ENCODE measurements around the gene PIF1. TPM values are rescaled to one million over a fixed set of nuclear protein-coding genes. Genes with fewer than 3 reads are reported as not detected.

Gene PIF1
- polyA plus RNA-seq, 3 donors = 0.13 to 0.43 TPM; not detected in 1

GRCh38 chr15:64845831-64846595 lies 20.6 kb upstream of the PIF1 start:
- Histone ChIP-seq H3K4me1 (ENCODE audit: control insufficient read depth in 1 of 2, insufficient read depth in 2 of 2, low read length in 2 of 2) (peaks cover 71 to 82% of the 10 kb centered on the region in 2 donors), H3K36me3 (replicated peaks in 1 of 2; ENCODE audit: control insufficient read depth in 1 of 2, insufficient read depth in 2 of 2, low read length in 2 of 2) (peaks cover 38 to 50% of the 10 kb centered on the region in 2 donors), H2AFZ (ENCODE audit: insufficient read depth, low read depth, low read length, poor library complexity, severe bottlenecking) (no peak overlapping the region), H3K27ac (ENCODE audit: low read depth in 1 of 2, low read length in 2 of 2) (peak overlapping the region; percentile 86 to 87), H3K27me3 (ENCODE audit: control insufficient read depth in 2 of 2, insufficient read depth in 2 of 2, low read length in 2 of 2) (no peaks in the 10 kb centered on the region), H3K4me2 (replicated peaks; ENCODE audit: extremely low read depth, low read length, poor library complexity, severe bottlenecking) (peak overlapping the region; percentile 99), H3K4me3 (replicated peaks in 1 of 3; ENCODE audit: low read depth in 2 of 3, low read length in 3 of 3) (peak overlapping the region; percentile 80 to 100 (median 96)), H3K9me3 (replicated peaks in 1 of 2; ENCODE audit: control insufficient read depth in 1 of 2, insufficient read depth in 1 of 2, low read length in 2 of 2) (no peaks in the 10 kb centered on the region), H4K20me1 (ENCODE audit: insufficient read depth, low read length) (peaks cover 93% of the 10 kb centered on the region), H3K79me2 (ENCODE audit: insufficient read depth, low read length) (peaks cover 95% of the 10 kb centered on the region), H3K9ac (ENCODE audit: insufficient read depth, low read length, poor library complexity, severe bottlenecking) (peak overlapping the region; percentile 91)
- Mint-ChIP-seq H3K27me3 (ENCODE audit: low read depth in 3 of 3) (peaks cover 0 to 3% (median 0%) of the 10 kb centered on the region in 3 donors), H3K4me1 (peaks cover 73% of the 10 kb centered on the region), H3K4me3 (peak overlapping the region; percentile 100), H3K36me3 (peaks cover 39 to 68% of the 10 kb centered on the region in 2 donors), H3K9me3 (no peaks in the 10 kb centered on the region), H3K27ac (peak overlapping the region; percentile 95 to 98 (median 96))
- WGBS (ENCODE audit: insufficient coverage) = 0% methylated on average over 1 of the region's 13 CpGs
- no peak for TF ChIP-seq CTCF (IDR thresholded peaks at IDR 0.05)
- DNase-seq = peak in 2 of 3 donors; percentile 43 to 52
- intact Hi-C loops (cut with micrococcal nuclease) = loop anchor here (2.0 to 10.0 kb wide), 3 partner anchors 49 to 139 kb away; partner anchors contain the start of gene SPG21 (in 1 of the 2)

GRCh38 chr15:64845183-64845611 lies 19.8 kb upstream of the PIF1 start:
- Mint-ChIP-seq H3K4me1 (peaks cover 73% of the 10 kb centered on the region), H3K4me3 (peak overlapping the region; percentile 100), H3K27ac (peak overlapping the region; percentile 95 to 98 (median 96)), H3K36me3 (peaks cover 34 to 60% of the 10 kb centered on the region in 2 donors), H3K27me3 (ENCODE audit: low read depth in 3 of 3) (peaks cover 0 to 3% (median 0%) of the 10 kb centered on the region in 3 donors), H3K9me3 (no peaks in the 10 kb centered on the region)
- Histone ChIP-seq H3K4me1 (ENCODE audit: control insufficient read depth in 1 of 2, insufficient read depth in 2 of 2, low read length in 2 of 2) (peaks cover 70 to 82% of the 10 kb centered on the region in 2 donors), H2AFZ (ENCODE audit: insufficient read depth, low read depth, low read length, poor library complexity, severe bottlenecking) (no peak overlapping the region), H3K4me2 (replicated peaks; ENCODE audit: extremely low read depth, low read length, poor library complexity, severe bottlenecking) (peak overlapping the region; percentile 99), H3K9ac (ENCODE audit: insufficient read depth, low read length, poor library complexity, severe bottlenecking) (peak overlapping the region; percentile 91), H3K79me2 (ENCODE audit: insufficient read depth, low read length) (peaks cover 95% of the 10 kb centered on the region), H3K9me3 (replicated peaks in 1 of 2; ENCODE audit: control insufficient read depth in 1 of 2, insufficient read depth in 1 of 2, low read length in 2 of 2) (no peaks in the 10 kb centered on the region), H3K27ac (ENCODE audit: low read depth in 1 of 2, low read length in 2 of 2) (peak overlapping the region; percentile 86 to 87), H3K4me3 (replicated peaks in 1 of 3; ENCODE audit: low read depth in 2 of 3, low read length in 3 of 3) (peak overlapping the region; percentile 80 to 100 (median 96)), H3K27me3 (ENCODE audit: control insufficient read depth in 2 of 2, insufficient read depth in 2 of 2, low read length in 2 of 2) (no peaks in the 10 kb centered on the region), H4K20me1 (ENCODE audit: insufficient read depth, low read length) (peaks cover 85% of the 10 kb centered on the region), H3K36me3 (replicated peaks in 1 of 2; ENCODE audit: control insufficient read depth in 1 of 2, insufficient read depth in 2 of 2, low read length in 2 of 2) (peaks cover 30 to 42% of the 10 kb centered on the region in 2 donors)
- intact Hi-C loops (cut with micrococcal nuclease) = loop anchor here (2.0 to 10.0 kb wide), 3 partner anchors 50 to 140 kb away; partner anchors contain the start of gene SPG21 (in 1 of the 2)
- DNase-seq = peak; percentile 43 to 52 (median 48)
- TF ChIP-seq CTCF (IDR thresholded peaks at IDR 0.05) = no peak
- WGBS (ENCODE audit: insufficient coverage) = no CpG with 5 or more reads among the region's 2 CpGs

All from CD14-positive monocyte (primary cell).